Esophagus squamous epithelium (tissue), 4 donors: Measurements from ENCODE around the gene ATL2.

Source experiments
- CTCF ChIP-seq, 6 experiments: fragments of 450-650 bp in 4 of 6; fragments of 200-600 bp in 2 of 6; sonication (generic) in 2 of 6; IDR thresholded peaks; one replicate each; pipeline ENCODE4 v1.5.1; 2016 to 2019; ENCODE audit warnings: antibody characterized with exemption in 6 of 6, mild to moderate bottlenecking in 4 of 6, moderate library complexity in 4 of 6
- POLR2A ChIP-seq, 4 donors: fragments of 450-650 bp; IDR thresholded peaks; one replicate each; pipeline ENCODE4 v1.6.1; 2017; ENCODE audit warnings: antibody characterized with exemption in 4 of 4, mild to moderate bottlenecking in 4 of 4, moderate library complexity in 3 of 4

- TF ChIP-seq CTCF (IDR thresholded peaks at IDR 0.05), result no peak
- TF ChIP-seq POLR2A (IDR thresholded peaks at IDR 0.05), result no peak
Measured at GRCh38 chr2:38277245-38278116, 99.6 kb downstream of the ATL2 start.
